ENCODE data around the gene VPS26C.

GRCh38 chr21:37281579-37281978, 14.4 kb upstream of the VPS26C start:
- no peak for TF ChIP-seq CTCF (IDR thresholded peaks at IDR 0.05; ENCODE audit: borderline replicate concordance, extremely low read depth, low read length, poor library complexity, severe bottlenecking)
- no peak for TF ChIP-seq EZH2 (IDR thresholded peaks at IDR 0.05; ENCODE audit: borderline replicate concordance, low read depth, low read length, severe bottlenecking)
